Glutamatergic neuron (in vitro differentiated cells): Measurements from ENCODE around the gene NBEAL1. TPM values are rescaled to one million over a fixed set of nuclear protein-coding genes. Genes with fewer than 3 reads are reported as not detected.
A peak's percentile ranks its signal among the peaks of the same experiment; 100 is the strongest.

Source experiments
- DNase-seq: peaks from one replicate; pipeline ENCODE4 v3.0.0; 2022
- H3K27ac Mint-ChIP-seq: one replicate; pipeline ENCODE4 v1.8.0; 2020; ENCODE audit warnings: mild to moderate bottlenecking, mixed read lengths, inconsistent platforms; ENCODE audit not compliant: unreplicated experiment
- H3K27me3 Mint-ChIP-seq: one replicate; pipeline ENCODE4 v1.8.0; 2020; ENCODE audit warnings: mild to moderate bottlenecking, moderate library complexity, mixed read lengths, inconsistent platforms; ENCODE audit not compliant: unreplicated experiment
- H3K36me3 Mint-ChIP-seq: one replicate; pipeline ENCODE4 v1.8.0; 2020; ENCODE audit warnings: mild to moderate bottlenecking, mixed read lengths, inconsistent platforms; ENCODE audit not compliant: unreplicated experiment
- H3K4me1 Mint-ChIP-seq: one replicate; pipeline ENCODE4 v1.8.0; 2020; ENCODE audit warnings: mild to moderate bottlenecking, low read depth, mixed read lengths, inconsistent platforms; ENCODE audit not compliant: unreplicated experiment
- H3K4me3 Mint-ChIP-seq: one replicate; pipeline ENCODE4 v1.8.0; 2020; ENCODE audit warnings: mild to moderate bottlenecking, mixed read lengths, inconsistent platforms; ENCODE audit not compliant: unreplicated experiment
- H3K9me3 Mint-ChIP-seq: one replicate; pipeline ENCODE4 v1.8.0; 2020; ENCODE audit warnings: mild to moderate bottlenecking, moderate library complexity, mixed read lengths, inconsistent platforms; ENCODE audit not compliant: unreplicated experiment
- CTCF ChIP-seq: fragments of 200-600 bp; sonication (generic); IDR thresholded peaks from one replicate; pipeline ENCODE4 v1.5.0; 2021; ENCODE audit not compliant: partially characterized antibody, unreplicated experiment
- total RNA-seq: library from RNA; stranded (reverse); fragmentation: NEBNext Ultra II Directional; extraction: Animal tissue kit (Norgen Biotek cat#: 25700); gene quantifications from one replicate; pipeline ENCODE4 v1.2.1, GENCODE V29; 2021; ENCODE audit not compliant: unreplicated experiment

Gene NBEAL1
- total RNA-seq, 1 donor from 2014 or later: 19.0 TPM

GRCh38 chr2:203122317-203122986 is 107.8 kb downstream of the NBEAL1 start:
- H3K4me3 Mint-ChIP-seq: no peak overlapping the region

GRCh38 chr2:203126996-203127395 is 112.3 kb downstream of the NBEAL1 start:
- Mint-ChIP-seq H3K27me3 (no peaks in the 10 kb centered on the region), H3K27ac (no peak overlapping the region), H3K4me1 (no peaks in the 10 kb centered on the region), H3K9me3 (no peaks in the 10 kb centered on the region), H3K36me3 (no peaks in the 10 kb centered on the region), H3K4me3 (no peak overlapping the region)
- TF ChIP-seq CTCF: no peak
- DNase-seq: no peak

More at GRCh38 chr2:203122317-203122986, 107.8 kb downstream of the NBEAL1 start:
- Mint-ChIP-seq H3K27ac (no peak overlapping the region), H3K36me3 (no peaks in the 10 kb centered on the region), H3K9me3 (peaks cover 3% of the 10 kb centered on the region), H3K27me3 (no peaks in the 10 kb centered on the region), H3K4me1 (no peaks in the 10 kb centered on the region)
- TF ChIP-seq CTCF: no peak
- DNase-seq: no peak

- Mint-ChIP-seq H3K4me3 (no peak overlapping the region), H3K27me3 (no peaks in the 10 kb centered on the region), H3K36me3 (no peaks in the 10 kb centered on the region), H3K27ac (no peak overlapping the region), H3K4me1 (no peaks in the 10 kb centered on the region), H3K9me3 (no peaks in the 10 kb centered on the region)
- TF ChIP-seq CTCF: no peak
- no peak for DNase-seq
Observed at GRCh38 chr2:203135105-203135504, 120.4 kb downstream of the NBEAL1 start.

GRCh38 chr2:203143391-203143790 is 128.7 kb downstream of the NBEAL1 start:
- Mint-ChIP-seq H3K9me3 (peaks cover 8% of the 10 kb centered on the region), H3K4me1 (peaks cover 14% of the 10 kb centered on the region), H3K27ac (peak overlapping the region; percentile 97), H3K36me3 (no peaks in the 10 kb centered on the region), H3K27me3 (peaks cover 10% of the 10 kb centered on the region), H3K4me3 (peak overlapping the region; percentile 46)
- DNase-seq: peak; percentile 22
- no peak for TF ChIP-seq CTCF

- no peak for TF ChIP-seq CTCF
- Mint-ChIP-seq H3K27me3 (no peaks in the 10 kb centered on the region), H3K4me3 (no peak overlapping the region), H3K9me3 (no peaks in the 10 kb centered on the region), H3K36me3 (no peaks in the 10 kb centered on the region), H3K27ac (no peak overlapping the region), H3K4me1 (peaks cover 3% of the 10 kb centered on the region)
- no peak for DNase-seq
Observed at GRCh38 chr2:203149194-203149593, 134.5 kb downstream of the NBEAL1 start.
